Keratinocyte (primary cell): ENCODE results near the gene RETREG1. TPM values are rescaled to one million over a fixed set of nuclear protein-coding genes. Genes with fewer than 3 reads are reported as not detected.

Experiments
- DNase-seq: peaks from one replicate; pipeline ENCODE4 v3.0.0-alpha.2; 2011; ENCODE audit warnings: low read depth, missing footprints, low spot score
- FAIRE-seq: peaks from 2 replicates; lab custom pipeline; 2011; peaks lifted over from hg19 to GRCh38; lab: Jason Lieb, UNC
- H2AFZ ChIP-seq: 2 replicates; pipeline ENCODE4 v1.6.0; 2012; ENCODE audit warnings: low read length, control low read depth, inconsistent platforms; ENCODE audit not compliant: control insufficient read depth
- H3K27ac ChIP-seq: 2 replicates; pipeline ENCODE4 v1.5.1; 2011; ENCODE audit warnings: low read length; ENCODE audit not compliant: control insufficient read depth, insufficient read depth
- H3K27me3 ChIP-seq: 3 replicates; pipeline ENCODE4 v1.6.0; 2011; ENCODE audit warnings: low read length; ENCODE audit not compliant: control insufficient read depth, insufficient read depth; ENCODE audit errors: extremely low read depth
- H3K36me3 ChIP-seq, 2 experiments: 2 replicates in 1 of 2; 3 replicates in 1 of 2; pipeline ENCODE4 v1.5.1; 2011; ENCODE audit warnings: low read length in 2 of 2, mild to moderate bottlenecking in 1 of 2; ENCODE audit not compliant: control insufficient read depth in 2 of 2, insufficient read depth in 2 of 2; ENCODE audit errors: extremely low read depth in 1 of 2
- H3K4me1 ChIP-seq: 3 replicates; pipeline ENCODE4 v1.5.1; 2011; ENCODE audit warnings: low read length; ENCODE audit not compliant: control insufficient read depth, insufficient read depth; ENCODE audit errors: extremely low read depth
- H3K4me2 ChIP-seq: 3 replicates; pipeline ENCODE4 v1.6.0; 2011; ENCODE audit warnings: low read depth, low read length; ENCODE audit not compliant: control insufficient read depth, insufficient read depth; ENCODE audit errors: extremely low read depth
- H3K4me3 ChIP-seq, 3 experiments: fragments of 200-600 bp in 1 of 3; sonication (generic) in 1 of 3; 2 replicates in 2 of 3; 3 replicates in 1 of 3; pipeline ENCODE4 v1.5.1; 2011 to 2016; ENCODE audit warnings: low read length in 3 of 3, mild to moderate bottlenecking in 3 of 3, control low read depth in 2 of 3, inconsistent platforms in 1 of 3, low read depth in 1 of 3, mixed read lengths in 1 of 3, mixed run types in 1 of 3, moderate library complexity in 1 of 3; ENCODE audit not compliant: control insufficient read depth in 2 of 3, insufficient read depth in 2 of 3; ENCODE audit errors: extremely low read depth in 1 of 3
- H3K79me2 ChIP-seq: 2 replicates; pipeline ENCODE4 v1.6.0; 2012; ENCODE audit warnings: low read length; ENCODE audit not compliant: control insufficient read depth, insufficient read depth
- H3K9ac ChIP-seq: 3 replicates; pipeline ENCODE4 v1.6.0; 2011; ENCODE audit warnings: low read length; ENCODE audit not compliant: control insufficient read depth, insufficient read depth; ENCODE audit errors: extremely low read depth
- H3K9me1 ChIP-seq: 3 replicates; pipeline ENCODE4 v1.6.0; 2011; ENCODE audit warnings: low read length; ENCODE audit not compliant: control insufficient read depth, insufficient read depth; ENCODE audit errors: extremely low read depth
- H3K9me3 ChIP-seq: 2 replicates; pipeline ENCODE4 v1.5.1; 2012; ENCODE audit warnings: low read depth, low read length; ENCODE audit not compliant: control insufficient read depth
- H4K20me1 ChIP-seq: 3 replicates; pipeline ENCODE4 v1.6.0; 2011; ENCODE audit warnings: low read length; ENCODE audit not compliant: control insufficient read depth, insufficient read depth; ENCODE audit errors: extremely low read depth
- CTCF ChIP-seq, 3 experiments: IDR thresholded peaks in 1 of 3; conservative IDR thresholded peaks in 1 of 3; optimal IDR thresholded peaks in 1 of 3; 2 replicates in 2 of 3; 3 replicates in 1 of 3; pipeline versions ENCODE3 to v1.5.1; 2011; ENCODE audit warnings: low read length in 3 of 3, mild to moderate bottlenecking in 3 of 3, moderate library complexity in 2 of 3, control low read depth in 1 of 3, inconsistent platforms in 1 of 3; ENCODE audit not compliant: insufficient read depth in 2 of 3; ENCODE audit errors: extremely low read depth in 1 of 3
- EZH2 ChIP-seq: IDR thresholded peaks from one replicate; pipeline ENCODE4 v1.6.1; 2012; ENCODE audit warnings: inconsistent platforms, mild to moderate bottlenecking, low read length, moderate library complexity
- dilution Hi-C: fragments of 300-500 bp; cut with MboI; formaldehyde crosslinking; loops from one replicate; pipeline ENCODE4 v1.7.0; 2020; ENCODE audit warnings: low sequenced_read_pairs; ENCODE audit not compliant: extremely low pct_ligation_motif_present
- polyA plus RNA-seq, 5 experiments: library from polyadenylated mRNA; depleted of rRNA in 3 of 5; stranded (reverse) in 3 of 5; stranded (forward) in 1 of 5; unstranded in 1 of 5; fragments of >200 nt; gene quantifications; 1 replicate in 1 of 5; 2 replicates in 3 of 5; 3 replicates in 1 of 5; pipeline versions ENCODE4 v1.2.1 to v1.2.3, GENCODE V29; 2011 to 2012; ENCODE audit warnings: missing spikeins in 2 of 5, low read depth in 1 of 5, low replicate concordance in 1 of 5

RETREG1 gene
- polyA plus RNA-seq, 1 donor (not counting 4 experiments of a cell fraction or from before 2014, with no cell fraction given) = 7.4 TPM

- no peaks in the 10 kb centered on the region for H3K36me3 ChIP-seq
- no peak overlapping the region for H3K9ac ChIP-seq
- no peaks in the 10 kb centered on the region for H3K9me1 ChIP-seq
- no peak overlapping the region for H3K4me2 ChIP-seq
- no peak for FAIRE-seq
- dilution Hi-C loops = no loop called here
- TF ChIP-seq CTCF (optimal IDR thresholded peaks at IDR 0.05 in 1 of 3, IDR thresholded peaks at IDR 0.05 in 1 of 3, conservative IDR thresholded peaks at IDR 0.05 in 1 of 3; ENCODE audit: extremely low read depth in 1 of 3, insufficient read depth in 2 of 3, low read length in 3 of 3) (no peak), EZH2 (no peak)
- H3K27ac ChIP-seq = no peak overlapping the region
- DNase-seq = no peak
- H3K9me3 ChIP-seq = no peaks in the 10 kb centered on the region
- H3K4me1 ChIP-seq = peaks cover 8% of the 10 kb centered on the region
- H4K20me1 ChIP-seq = no peaks in the 10 kb centered on the region
- H3K27me3 ChIP-seq = no peaks in the 10 kb centered on the region
- H3K4me3 ChIP-seq = no peak overlapping the region
- no peaks in the 10 kb centered on the region for H3K79me2 ChIP-seq
- no peak overlapping the region for H2AFZ ChIP-seq
These were observed 36.4 kb downstream of the RETREG1 start for GRCh38 chr5:16580382-16580781.

GRCh38 chr5:16579142-16579847 is 37.5 kb downstream of the RETREG1 start:
- Histone ChIP-seq H3K4me2 (no peak overlapping the region), H3K9me3 (no peaks in the 10 kb centered on the region), H3K9me1 (no peaks in the 10 kb centered on the region), H3K4me3 (no peak overlapping the region), H2AFZ (no peak overlapping the region), H3K27me3 (no peaks in the 10 kb centered on the region), H3K9ac (no peak overlapping the region), H3K4me1 (peaks cover 16% of the 10 kb centered on the region), H3K79me2 (no peaks in the 10 kb centered on the region), H3K27ac (no peak overlapping the region), H4K20me1 (no peaks in the 10 kb centered on the region), H3K36me3 (no peaks in the 10 kb centered on the region)
- TF ChIP-seq CTCF (optimal IDR thresholded peaks at IDR 0.05 in 1 of 3, IDR thresholded peaks at IDR 0.05 in 1 of 3, conservative IDR thresholded peaks at IDR 0.05 in 1 of 3; ENCODE audit: extremely low read depth in 1 of 3, insufficient read depth in 2 of 3, low read length in 3 of 3) (no peak), EZH2 (no peak)
- dilution Hi-C loops = no loop called here
- no peak for FAIRE-seq
- DNase-seq = no peak
